Testis (tissue), 2 donors: Measurements from ENCODE around the gene CDSN.
A peak's percentile ranks its signal among the peaks of the same experiment; 100 is the strongest.

ENCODE experiments used
- POLR2A ChIP-seq: fragments of 450-650 bp; IDR thresholded peaks from one replicate; pipeline ENCODE4 v1.6.1; 2017; ENCODE audit warnings: antibody characterized with exemption, mild to moderate bottlenecking, moderate library complexity
- TF ChIP-seq, protein P1 (sequence below), 3 experiments: fragments of 450-650 bp in 2 of 3; fragments of 200-600 bp in 1 of 3; sonication (generic) in 1 of 3; IDR thresholded peaks; one replicate each; pipeline ENCODE4 v1.5.1; 2016 to 2019; ENCODE audit warnings: antibody characterized with exemption in 3 of 3, mild to moderate bottlenecking in 2 of 3, moderate library complexity in 1 of 3

DNA sequence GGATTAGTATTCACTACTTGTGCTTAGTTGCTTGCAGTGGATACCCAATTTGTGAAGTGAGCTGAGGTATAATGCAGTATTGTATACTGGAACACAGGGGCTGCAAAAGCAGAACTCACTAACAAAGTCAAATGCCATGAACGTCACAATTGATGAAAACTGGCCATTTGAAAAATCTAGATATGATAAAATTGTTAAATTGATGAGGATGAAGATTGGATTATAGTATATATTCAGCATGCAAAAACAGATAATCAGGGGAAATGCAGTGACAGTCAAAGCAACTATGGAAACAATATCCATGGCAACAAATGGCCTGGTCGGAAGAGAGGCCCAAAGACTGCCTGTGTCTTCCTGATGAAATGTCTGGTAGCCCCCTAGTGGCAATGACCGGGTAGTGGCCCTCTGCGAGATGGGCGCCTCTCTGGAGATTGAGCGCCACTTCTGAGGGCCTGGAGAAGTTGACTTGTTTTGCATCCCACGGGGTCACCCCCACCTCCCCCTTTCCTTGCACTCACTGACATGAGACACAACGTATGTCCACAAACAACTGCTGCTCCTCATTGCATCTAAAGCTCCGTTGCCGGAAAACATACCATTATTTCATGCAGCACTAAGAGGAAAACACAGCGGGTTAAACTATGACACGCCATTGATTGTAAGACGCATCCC is 51.4 kb downstream of the CDSN start:
- TF ChIP-seq, protein P1, sequence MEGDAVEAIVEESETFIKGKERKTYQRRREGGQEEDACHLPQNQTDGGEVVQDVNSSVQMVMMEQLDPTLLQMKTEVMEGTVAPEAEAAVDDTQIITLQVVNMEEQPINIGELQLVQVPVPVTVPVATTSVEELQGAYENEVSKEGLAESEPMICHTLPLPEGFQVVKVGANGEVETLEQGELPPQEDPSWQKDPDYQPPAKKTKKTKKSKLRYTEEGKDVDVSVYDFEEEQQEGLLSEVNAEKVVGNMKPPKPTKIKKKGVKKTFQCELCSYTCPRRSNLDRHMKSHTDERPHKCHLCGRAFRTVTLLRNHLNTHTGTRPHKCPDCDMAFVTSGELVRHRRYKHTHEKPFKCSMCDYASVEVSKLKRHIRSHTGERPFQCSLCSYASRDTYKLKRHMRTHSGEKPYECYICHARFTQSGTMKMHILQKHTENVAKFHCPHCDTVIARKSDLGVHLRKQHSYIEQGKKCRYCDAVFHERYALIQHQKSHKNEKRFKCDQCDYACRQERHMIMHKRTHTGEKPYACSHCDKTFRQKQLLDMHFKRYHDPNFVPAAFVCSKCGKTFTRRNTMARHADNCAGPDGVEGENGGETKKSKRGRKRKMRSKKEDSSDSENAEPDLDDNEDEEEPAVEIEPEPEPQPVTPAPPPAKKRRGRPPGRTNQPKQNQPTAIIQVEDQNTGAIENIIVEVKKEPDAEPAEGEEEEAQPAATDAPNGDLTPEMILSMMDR (IDR thresholded peaks at IDR 0.05): peak; percentile 76 to 95 (median 90)
- TF ChIP-seq POLR2A: no peak
